ENCODE measurements around the gene BACH2.

Gene BACH2

GRCh38 chr6:89941763-89942497, 354.7 kb downstream of the BACH2 start:
- no peaks in the 10 kb centered on the region for H3K9me3 ChIP-seq (ENCODE audit: control insufficient read depth, insufficient read depth, low read depth, low read length)
- no peak overlapping the region for H3K9ac ChIP-seq (ENCODE audit: low read length)
- H3K4me1 ChIP-seq (ENCODE audit: control insufficient read depth, insufficient read depth, low read length) = no peaks in the 10 kb centered on the region
- no peaks in the 10 kb centered on the region for H3K27me3 ChIP-seq (ENCODE audit: control insufficient read depth, insufficient read depth, low read length)
- H3K36me3 ChIP-seq (ENCODE audit: control insufficient read depth, insufficient read depth, low read length) = no peaks in the 10 kb centered on the region
- no peak overlapping the region for H3K27ac ChIP-seq (ENCODE audit: low read depth, low read length)
- H3K4me3 ChIP-seq (ENCODE audit: low read depth, low read length) = no peak overlapping the region

- no peak overlapping the region for H3K4me3 ChIP-seq (ENCODE audit: low read depth, low read length)
- H3K4me1 ChIP-seq (ENCODE audit: control insufficient read depth, insufficient read depth, low read length) = no peaks in the 10 kb centered on the region
- H3K27me3 ChIP-seq (ENCODE audit: control insufficient read depth, insufficient read depth, low read length) = no peaks in the 10 kb centered on the region
- no peaks in the 10 kb centered on the region for H3K36me3 ChIP-seq (ENCODE audit: control insufficient read depth, insufficient read depth, low read length)
- no peak overlapping the region for H3K27ac ChIP-seq (ENCODE audit: low read depth, low read length)
- H3K9me3 ChIP-seq (ENCODE audit: control insufficient read depth, insufficient read depth, low read depth, low read length) = no peaks in the 10 kb centered on the region
- no peak overlapping the region for H3K9ac ChIP-seq (ENCODE audit: low read length)
Measured at GRCh38 chr6:89941031-89941762, 355.4 kb downstream of the BACH2 start.

GRCh38 chr6:89940225-89941027, 356.2 kb downstream of the BACH2 start:
- Histone ChIP-seq H3K4me3 (ENCODE audit: low read depth, low read length) (no peak overlapping the region), H3K9ac (ENCODE audit: low read length) (no peak overlapping the region), H3K9me3 (ENCODE audit: control insufficient read depth, insufficient read depth, low read depth, low read length) (no peaks in the 10 kb centered on the region), H3K36me3 (ENCODE audit: control insufficient read depth, insufficient read depth, low read length) (no peaks in the 10 kb centered on the region), H3K4me1 (ENCODE audit: control insufficient read depth, insufficient read depth, low read length) (no peaks in the 10 kb centered on the region), H3K27ac (ENCODE audit: low read depth, low read length) (no peak overlapping the region), H3K27me3 (ENCODE audit: control insufficient read depth, insufficient read depth, low read length) (no peaks in the 10 kb centered on the region)

DNA sequence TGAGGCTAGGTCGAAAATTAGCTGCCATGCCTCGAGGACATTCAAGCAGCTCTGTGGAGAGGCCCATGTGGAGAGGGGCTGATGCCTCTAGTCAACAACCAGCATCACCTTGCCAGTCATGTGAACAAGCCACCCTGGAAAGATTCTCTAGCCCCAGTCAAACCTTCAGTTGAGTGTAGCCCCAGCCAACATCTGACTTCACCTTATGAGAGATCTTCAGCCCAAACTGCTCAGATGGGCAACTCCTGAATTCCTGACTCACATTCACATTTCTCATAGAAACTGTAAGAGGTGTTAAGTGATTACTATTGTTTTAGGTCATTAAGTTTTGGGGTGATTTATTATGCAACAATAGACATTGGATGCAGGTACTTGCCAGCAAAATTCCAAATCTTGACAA, 357.5 kb downstream of the BACH2 start:
- Histone ChIP-seq H3K27ac (ENCODE audit: low read depth, low read length) (no peak overlapping the region), H3K4me3 (ENCODE audit: low read depth, low read length) (no peak overlapping the region), H3K36me3 (ENCODE audit: control insufficient read depth, insufficient read depth, low read length) (no peaks in the 10 kb centered on the region), H3K4me1 (ENCODE audit: control insufficient read depth, insufficient read depth, low read length) (no peaks in the 10 kb centered on the region), H3K27me3 (ENCODE audit: control insufficient read depth, insufficient read depth, low read length) (no peaks in the 10 kb centered on the region), H3K9ac (ENCODE audit: low read length) (no peak overlapping the region), H3K9me3 (ENCODE audit: control insufficient read depth, insufficient read depth, low read depth, low read length) (no peaks in the 10 kb centered on the region)

DNA sequence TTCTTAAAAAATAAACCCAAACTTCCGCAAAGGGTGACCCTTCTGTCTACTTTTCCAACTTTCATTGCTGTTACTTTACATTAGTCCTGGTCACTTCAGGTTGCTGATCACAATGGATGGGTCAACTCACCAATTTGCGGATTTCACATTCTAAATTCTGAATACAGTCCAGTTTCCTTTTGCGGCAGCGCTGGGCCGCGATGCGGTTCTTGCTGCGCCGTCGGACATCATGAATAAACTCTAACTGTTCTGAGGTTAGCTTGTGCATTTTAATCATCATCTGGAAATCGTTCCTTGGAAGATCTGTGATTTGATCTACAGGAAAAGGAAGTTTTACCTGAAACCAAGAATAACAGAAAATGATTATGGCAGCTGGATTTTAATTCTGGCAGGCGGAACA, 358.6 kb downstream of the BACH2 start:
- Histone ChIP-seq H3K9ac (ENCODE audit: low read length) (no peak overlapping the region), H3K27me3 (ENCODE audit: control insufficient read depth, insufficient read depth, low read length) (no peaks in the 10 kb centered on the region), H3K36me3 (ENCODE audit: control insufficient read depth, insufficient read depth, low read length) (no peaks in the 10 kb centered on the region), H3K27ac (ENCODE audit: low read depth, low read length) (no peak overlapping the region), H3K4me3 (ENCODE audit: low read depth, low read length) (no peak overlapping the region), H3K4me1 (ENCODE audit: control insufficient read depth, insufficient read depth, low read length) (no peaks in the 10 kb centered on the region), H3K9me3 (ENCODE audit: control insufficient read depth, insufficient read depth, low read depth, low read length) (no peaks in the 10 kb centered on the region)

DNA sequence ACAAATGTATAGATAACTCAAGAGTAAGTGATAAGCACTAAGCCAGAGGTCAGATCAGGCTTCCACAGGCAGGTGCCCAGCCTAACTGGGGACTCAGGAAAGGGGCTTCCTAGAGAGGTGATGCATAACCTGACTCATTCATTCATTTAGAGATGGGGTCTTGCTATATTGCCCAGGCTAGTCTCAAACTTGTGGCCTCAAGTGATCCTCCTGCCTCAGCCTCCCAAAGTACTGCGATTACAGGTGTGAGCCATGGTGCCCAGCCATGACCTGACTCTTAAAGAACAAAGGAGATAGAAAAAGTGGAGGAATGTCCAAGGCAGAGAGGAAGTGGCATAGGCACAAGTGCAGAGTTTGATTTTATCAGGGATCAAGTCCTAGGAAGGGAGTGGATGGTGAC, 360.5 kb downstream of the BACH2 start:
- no peak overlapping the region for H3K27ac ChIP-seq (ENCODE audit: low read depth, low read length)
- H3K9me3 ChIP-seq (ENCODE audit: control insufficient read depth, insufficient read depth, low read depth, low read length) = no peaks in the 10 kb centered on the region
- no peaks in the 10 kb centered on the region for H3K4me1 ChIP-seq (ENCODE audit: control insufficient read depth, insufficient read depth, low read length)
- H3K9ac ChIP-seq (ENCODE audit: low read length) = no peak overlapping the region
- H3K27me3 ChIP-seq (ENCODE audit: control insufficient read depth, insufficient read depth, low read length) = no peaks in the 10 kb centered on the region
- no peak overlapping the region for H3K4me3 ChIP-seq (ENCODE audit: low read depth, low read length)
- no peaks in the 10 kb centered on the region for H3K36me3 ChIP-seq (ENCODE audit: control insufficient read depth, insufficient read depth, low read length)

DNA sequence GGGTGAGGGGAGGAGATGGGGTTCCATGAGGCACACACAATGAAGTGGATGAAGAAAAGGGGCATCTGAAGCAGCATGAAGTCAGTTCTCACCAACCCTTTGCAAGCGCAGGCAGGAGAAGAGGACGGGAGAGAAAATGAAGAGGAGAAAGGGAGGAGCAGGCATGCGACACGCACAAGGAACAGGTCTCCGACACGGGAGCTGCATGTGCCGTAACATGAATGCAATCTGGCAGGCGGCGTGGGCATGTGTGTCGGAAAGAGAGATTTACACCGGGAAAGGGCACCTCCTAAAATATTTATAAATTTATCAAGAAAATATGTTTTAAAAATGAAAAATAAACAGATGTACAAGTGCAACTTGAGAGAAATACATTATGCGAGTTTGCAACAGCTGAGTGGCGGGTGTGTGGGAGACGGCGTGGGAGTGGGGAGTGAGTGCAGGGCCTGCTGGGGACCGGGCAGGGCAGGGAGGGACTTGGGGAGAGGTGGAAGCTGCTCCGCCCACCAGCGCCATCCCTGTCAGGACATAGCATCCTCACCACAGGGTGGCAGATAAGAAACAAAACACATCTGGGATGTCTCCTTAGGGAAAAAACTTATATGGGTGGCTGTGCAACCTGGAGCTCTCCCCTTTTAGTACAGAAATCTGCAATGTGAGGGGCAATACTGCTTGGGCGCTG, 361.8 kb downstream of the BACH2 start:
- no peak overlapping the region for H3K4me3 ChIP-seq (ENCODE audit: low read depth, low read length)
- no peaks in the 10 kb centered on the region for H3K9me3 ChIP-seq (ENCODE audit: control insufficient read depth, insufficient read depth, low read depth, low read length)
- H3K27ac ChIP-seq (ENCODE audit: low read depth, low read length) = no peak overlapping the region
- no peak overlapping the region for H3K9ac ChIP-seq (ENCODE audit: low read length)
- H3K36me3 ChIP-seq (ENCODE audit: control insufficient read depth, insufficient read depth, low read length) = no peaks in the 10 kb centered on the region
- H3K4me1 ChIP-seq (ENCODE audit: control insufficient read depth, insufficient read depth, low read length) = no peaks in the 10 kb centered on the region
- H3K27me3 ChIP-seq (ENCODE audit: control insufficient read depth, insufficient read depth, low read length) = no peaks in the 10 kb centered on the region

DNA sequence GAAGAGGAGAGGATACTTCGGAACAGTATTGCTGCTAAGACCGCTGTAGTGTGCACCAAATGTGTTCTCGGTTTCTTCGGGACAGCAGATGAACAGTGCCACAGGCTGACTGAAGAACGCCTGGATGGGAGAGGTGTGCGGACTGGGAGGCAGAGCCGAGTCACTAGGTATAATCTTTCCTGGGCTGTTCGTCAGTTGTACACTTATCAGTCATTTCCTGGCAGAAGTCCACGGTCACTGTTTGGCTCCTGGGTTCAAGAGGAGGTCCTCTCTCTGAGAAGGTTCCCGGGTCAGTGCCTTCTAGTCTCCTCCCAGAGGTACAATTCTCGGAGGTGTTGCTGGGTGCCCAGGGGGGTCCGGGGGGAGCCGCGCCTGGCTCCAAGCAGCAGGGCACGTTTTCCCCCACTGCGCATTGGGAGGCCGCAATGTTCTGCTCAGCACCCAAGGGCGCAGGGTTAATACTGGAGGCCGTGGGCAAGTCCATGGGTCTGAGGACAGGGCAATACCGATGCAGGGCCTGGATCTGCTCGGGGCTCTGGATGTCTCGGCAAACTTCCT, 364.3 kb downstream of the BACH2 start:
- Histone ChIP-seq H3K4me1 (ENCODE audit: control insufficient read depth, insufficient read depth, low read length) (no peaks in the 10 kb centered on the region), H3K27me3 (ENCODE audit: control insufficient read depth, insufficient read depth, low read length) (no peaks in the 10 kb centered on the region), H3K36me3 (ENCODE audit: control insufficient read depth, insufficient read depth, low read length) (no peaks in the 10 kb centered on the region), H3K27ac (ENCODE audit: low read depth, low read length) (no peak overlapping the region), H3K4me3 (ENCODE audit: low read depth, low read length) (no peak overlapping the region), H3K9ac (ENCODE audit: low read length) (no peak overlapping the region), H3K9me3 (ENCODE audit: control insufficient read depth, insufficient read depth, low read depth, low read length) (no peaks in the 10 kb centered on the region)

DNA sequence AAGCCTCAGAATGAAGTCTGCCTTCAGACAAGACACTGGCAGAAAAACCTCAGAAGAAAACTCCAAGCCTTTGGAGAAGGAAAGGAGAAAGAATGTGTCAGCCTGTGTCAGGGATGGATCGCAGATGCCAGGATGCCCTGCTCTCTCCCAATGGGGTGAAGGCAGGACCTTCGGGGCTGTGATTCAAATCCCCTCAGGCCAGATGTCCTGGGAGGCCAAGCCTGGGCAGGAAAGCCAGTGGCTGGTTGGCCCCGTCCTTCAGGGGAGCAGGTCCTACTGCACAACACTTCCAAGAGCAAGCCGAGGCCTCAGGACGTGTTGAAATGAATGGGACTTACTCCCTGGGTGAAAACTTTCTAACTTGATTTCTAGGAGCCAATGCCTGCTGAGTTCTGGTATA, 365.9 kb downstream of the BACH2 start:
- Histone ChIP-seq H3K27me3 (ENCODE audit: control insufficient read depth, insufficient read depth, low read length) (no peaks in the 10 kb centered on the region), H3K27ac (ENCODE audit: low read depth, low read length) (no peak overlapping the region), H3K36me3 (ENCODE audit: control insufficient read depth, insufficient read depth, low read length) (no peaks in the 10 kb centered on the region), H3K4me1 (ENCODE audit: control insufficient read depth, insufficient read depth, low read length) (no peaks in the 10 kb centered on the region), H3K9me3 (ENCODE audit: control insufficient read depth, insufficient read depth, low read depth, low read length) (no peaks in the 10 kb centered on the region), H3K9ac (ENCODE audit: low read length) (no peak overlapping the region), H3K4me3 (ENCODE audit: low read depth, low read length) (no peak overlapping the region)

GRCh38 chr6:89928604-89929003, 368.0 kb downstream of the BACH2 start:
- no peak overlapping the region for H3K27ac ChIP-seq (ENCODE audit: low read depth, low read length)
- no peaks in the 10 kb centered on the region for H3K27me3 ChIP-seq (ENCODE audit: control insufficient read depth, insufficient read depth, low read length)
- no peak overlapping the region for H3K9ac ChIP-seq (ENCODE audit: low read length)
- no peak overlapping the region for H3K4me3 ChIP-seq (ENCODE audit: low read depth, low read length)
- H3K36me3 ChIP-seq (ENCODE audit: control insufficient read depth, insufficient read depth, low read length) = no peaks in the 10 kb centered on the region
- no peaks in the 10 kb centered on the region for H3K4me1 ChIP-seq (ENCODE audit: control insufficient read depth, insufficient read depth, low read length)
- no peaks in the 10 kb centered on the region for H3K9me3 ChIP-seq (ENCODE audit: control insufficient read depth, insufficient read depth, low read depth, low read length)

Data from HUES6 (cell line).